GM12892 (cell line): ENCODE data around the gene BSN.

Experiments used
- POLR2A ChIP-seq: IDR thresholded peaks from 2 replicates; pipeline ENCODE4 v1.6.1; 2011; ENCODE audit warnings: low read depth, low read length, control low read depth
- POLR2AphosphoS5 ChIP-seq: IDR thresholded peaks from 2 replicates; pipeline ENCODE4 v1.6.1; 2011; ENCODE audit warnings: low read depth, low read length, control low read depth
- TAF1 ChIP-seq: IDR thresholded peaks from 2 replicates; pipeline ENCODE4 v1.6.1; 2011; ENCODE audit warnings: low read depth, mild to moderate bottlenecking, control low read depth, low read length, borderline replicate concordance

GRCh38 chr3:49539659-49540560, 14.4 kb upstream of the BSN start:
- TF ChIP-seq TAF1 = no peak
- TF ChIP-seq POLR2AphosphoS5 = no peak
- TF ChIP-seq POLR2A = peak; percentile 35; the same call in 1 of the 2 replicates
